ENCODE data around the gene SEMA6A. TPM values are rescaled to one million over a fixed set of nuclear protein-coding genes. Genes with fewer than 3 reads are reported as not detected.

Gene SEMA6A
- total RNA-seq, 6 experiments from 2014 or later = 4.5 to 12.0 (median 8.4) TPM

DNA sequence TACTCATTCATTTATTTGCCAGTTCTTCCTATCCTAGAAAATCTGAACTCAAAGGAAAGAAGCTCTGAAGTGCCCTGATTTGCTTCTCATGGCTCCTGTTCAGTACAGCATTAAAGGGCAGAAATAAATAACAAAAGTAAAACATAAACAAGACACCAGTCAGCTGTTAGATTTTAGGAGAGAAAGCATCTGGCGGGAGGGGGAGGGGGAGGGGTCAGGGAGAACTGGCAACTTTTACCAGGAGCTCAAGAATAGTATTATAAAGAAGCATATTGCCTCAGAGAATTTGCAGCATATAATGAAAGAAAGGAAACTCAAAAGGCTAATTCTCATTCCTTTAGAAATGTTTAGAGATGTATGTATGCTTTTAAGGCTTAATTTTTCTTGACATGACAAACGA is 68.1 kb downstream of the SEMA6A start:
- Histone ChIP-seq H3K4me1 (no peaks in the 10 kb centered on the region), H3K36me3 (no peaks in the 10 kb centered on the region), H3K27ac (no peak overlapping the region), H3K27me3 (no peaks in the 10 kb centered on the region), H3K4me3 (no peak overlapping the region), H3K9me3 (no peaks in the 10 kb centered on the region)
- DNase-seq = no peak
- intact Hi-C loops (cut with DNase I) = no loop called here
- ATAC-seq = no peak
- TF ChIP-seq, protein P1, sequence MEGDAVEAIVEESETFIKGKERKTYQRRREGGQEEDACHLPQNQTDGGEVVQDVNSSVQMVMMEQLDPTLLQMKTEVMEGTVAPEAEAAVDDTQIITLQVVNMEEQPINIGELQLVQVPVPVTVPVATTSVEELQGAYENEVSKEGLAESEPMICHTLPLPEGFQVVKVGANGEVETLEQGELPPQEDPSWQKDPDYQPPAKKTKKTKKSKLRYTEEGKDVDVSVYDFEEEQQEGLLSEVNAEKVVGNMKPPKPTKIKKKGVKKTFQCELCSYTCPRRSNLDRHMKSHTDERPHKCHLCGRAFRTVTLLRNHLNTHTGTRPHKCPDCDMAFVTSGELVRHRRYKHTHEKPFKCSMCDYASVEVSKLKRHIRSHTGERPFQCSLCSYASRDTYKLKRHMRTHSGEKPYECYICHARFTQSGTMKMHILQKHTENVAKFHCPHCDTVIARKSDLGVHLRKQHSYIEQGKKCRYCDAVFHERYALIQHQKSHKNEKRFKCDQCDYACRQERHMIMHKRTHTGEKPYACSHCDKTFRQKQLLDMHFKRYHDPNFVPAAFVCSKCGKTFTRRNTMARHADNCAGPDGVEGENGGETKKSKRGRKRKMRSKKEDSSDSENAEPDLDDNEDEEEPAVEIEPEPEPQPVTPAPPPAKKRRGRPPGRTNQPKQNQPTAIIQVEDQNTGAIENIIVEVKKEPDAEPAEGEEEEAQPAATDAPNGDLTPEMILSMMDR (IDR thresholded peaks at IDR 0.05) = no peak
- TF ChIP-seq POLR2A (IDR thresholded peaks at IDR 0.05) = no peak
- 64% methylated on average over 2 of the region's 2 CpGs for WGBS (ENCODE audit: insufficient coverage, low coverage, low lambda C conversion rate, missing lambda C conversion rate)

GRCh38 chr5:116504593-116505166 is 69.9 kb downstream of the SEMA6A start:
- no peaks in the 10 kb centered on the region for H3K4me1 ChIP-seq
- no peak for ATAC-seq
- intact Hi-C loops (cut with DNase I) = no loop called here
- H3K27ac ChIP-seq = no peak overlapping the region
- H3K4me3 ChIP-seq = no peak overlapping the region
- H3K9me3 ChIP-seq = no peaks in the 10 kb centered on the region
- TF ChIP-seq POLR2A (IDR thresholded peaks at IDR 0.05) = no peak
- TF ChIP-seq, protein P1 (IDR thresholded peaks at IDR 0.05) = no peak
- no peaks in the 10 kb centered on the region for H3K36me3 ChIP-seq
- 86% methylated on average over 8 of the region's 8 CpGs for WGBS (ENCODE audit: insufficient coverage, low coverage, low lambda C conversion rate, missing lambda C conversion rate)
- DNase-seq = no peak
- H3K27me3 ChIP-seq = no peaks in the 10 kb centered on the region

DNA sequence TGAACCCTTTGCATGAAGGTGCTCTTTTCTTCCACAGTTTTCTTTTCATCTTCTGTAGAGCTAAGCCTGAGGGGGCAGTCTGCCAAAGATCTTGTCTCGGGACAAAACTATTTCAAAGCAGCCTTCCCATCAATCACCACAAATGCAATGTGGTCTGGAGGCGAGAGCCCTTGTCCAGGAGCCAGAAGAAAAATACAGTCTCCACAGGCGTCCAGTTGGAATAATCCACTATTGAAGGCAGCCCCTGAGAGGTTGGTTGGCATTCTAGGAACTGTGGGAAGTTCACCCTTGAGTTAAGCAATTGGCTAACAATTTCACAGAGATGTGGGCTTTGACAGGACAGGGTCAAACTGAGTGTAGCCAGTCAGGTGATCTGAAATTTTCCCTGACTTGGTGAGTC is 72.0 kb downstream of the SEMA6A start:
- no peaks in the 10 kb centered on the region for H3K27me3 ChIP-seq
- no peak overlapping the region for H3K4me3 ChIP-seq
- TF ChIP-seq POLR2A (IDR thresholded peaks at IDR 0.05) = no peak
- TF ChIP-seq, protein P1 (IDR thresholded peaks at IDR 0.05) = no peak
- intact Hi-C loops (cut with DNase I) = no loop called here
- H3K27ac ChIP-seq = no peak overlapping the region
- H3K36me3 ChIP-seq = no peaks in the 10 kb centered on the region
- no peaks in the 10 kb centered on the region for H3K4me1 ChIP-seq
- H3K9me3 ChIP-seq = no peaks in the 10 kb centered on the region
- no peak for ATAC-seq
- WGBS (ENCODE audit: insufficient coverage, low coverage, low lambda C conversion rate, missing lambda C conversion rate) = 62% methylated on average over 3 of the region's 3 CpGs
- no peak for DNase-seq

DNA sequence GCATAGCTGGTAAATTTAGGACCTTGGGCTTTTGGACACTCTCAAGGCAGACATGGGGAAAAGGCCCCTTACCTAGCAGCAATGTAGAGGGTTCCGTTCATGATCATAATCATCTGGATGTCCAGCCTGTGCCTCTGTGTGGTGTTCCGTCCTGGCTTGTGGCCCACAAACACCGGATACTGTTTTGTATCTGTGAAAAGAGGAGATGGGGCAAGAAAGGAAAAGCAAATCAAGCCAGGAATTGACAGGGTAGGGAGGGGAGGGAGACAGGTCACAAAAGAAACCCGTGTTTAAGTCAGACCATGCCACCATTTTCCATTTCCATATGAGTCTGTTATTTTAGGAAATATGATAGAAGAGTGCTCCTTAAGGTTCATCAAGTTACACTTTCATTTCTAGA is 72.5 kb downstream of the SEMA6A start:
- intact Hi-C loops (cut with DNase I) = no loop called here
- H3K4me3 ChIP-seq = no peak overlapping the region
- no peaks in the 10 kb centered on the region for H3K36me3 ChIP-seq
- H3K9me3 ChIP-seq = no peaks in the 10 kb centered on the region
- H3K27ac ChIP-seq = no peak overlapping the region
- 62% methylated on average over 4 of the region's 4 CpGs for WGBS (ENCODE audit: insufficient coverage, low coverage, low lambda C conversion rate, missing lambda C conversion rate)
- ATAC-seq (peak in 2 of 4 donors; percentile 24 to 47), DNase-seq (no peak)
- TF ChIP-seq, protein P1 (IDR thresholded peaks at IDR 0.05) = no peak
- TF ChIP-seq POLR2A (IDR thresholded peaks at IDR 0.05) = no peak
- no peaks in the 10 kb centered on the region for H3K27me3 ChIP-seq
- H3K4me1 ChIP-seq = no peaks in the 10 kb centered on the region

Data from right lobe of liver (tissue), 6 donors.